T-helper 1 cell (primary cell): ENCODE data around the gene SPRED3.

Source experiments
- DNase-seq, 5 donors: peaks; one replicate each; pipeline ENCODE4 v3.0.0-alpha.2; 2012 to 2020

SPRED3 gene

DNA sequence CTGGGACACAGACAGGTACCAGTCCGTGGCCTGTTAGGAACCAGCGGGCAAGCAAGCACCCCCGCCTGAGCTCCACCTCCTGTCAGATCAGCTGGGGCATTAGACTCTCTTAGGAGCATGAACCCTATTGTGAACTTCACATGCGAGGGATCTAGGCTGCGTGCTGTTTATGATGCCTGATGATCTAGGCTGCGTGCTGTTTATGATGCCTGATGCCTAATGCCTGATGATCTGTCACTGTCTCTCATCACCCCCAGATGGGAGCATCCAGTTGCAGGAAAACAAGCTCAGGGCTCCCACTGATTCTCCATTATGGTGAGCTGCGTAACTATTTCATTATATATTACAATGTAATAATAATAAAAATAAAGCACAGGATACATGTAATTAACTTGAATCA lies 33.9 kb downstream of the SPRED3 start:
- no peak for DNase-seq

DNA sequence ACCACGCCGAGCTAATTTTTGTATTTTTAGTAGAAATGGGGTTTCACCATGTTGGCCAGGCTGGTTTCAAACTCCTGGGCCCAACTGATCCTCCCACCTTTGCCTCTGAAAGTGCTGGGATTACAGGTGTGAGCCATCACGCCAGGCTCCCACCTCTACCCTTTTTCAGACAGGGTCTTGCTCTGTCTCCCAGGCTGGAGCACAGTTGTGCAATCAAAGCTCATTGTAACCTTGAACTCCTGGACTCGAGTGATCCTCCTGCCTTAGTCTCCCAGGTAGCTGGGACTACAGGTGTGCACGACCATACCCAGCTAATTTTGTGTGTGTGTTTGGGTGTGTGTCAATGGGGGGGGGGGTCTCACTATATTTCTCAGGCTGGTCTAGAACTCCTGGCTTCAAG lies 35.8 kb downstream of the SPRED3 start:
- no peak for DNase-seq

DNA sequence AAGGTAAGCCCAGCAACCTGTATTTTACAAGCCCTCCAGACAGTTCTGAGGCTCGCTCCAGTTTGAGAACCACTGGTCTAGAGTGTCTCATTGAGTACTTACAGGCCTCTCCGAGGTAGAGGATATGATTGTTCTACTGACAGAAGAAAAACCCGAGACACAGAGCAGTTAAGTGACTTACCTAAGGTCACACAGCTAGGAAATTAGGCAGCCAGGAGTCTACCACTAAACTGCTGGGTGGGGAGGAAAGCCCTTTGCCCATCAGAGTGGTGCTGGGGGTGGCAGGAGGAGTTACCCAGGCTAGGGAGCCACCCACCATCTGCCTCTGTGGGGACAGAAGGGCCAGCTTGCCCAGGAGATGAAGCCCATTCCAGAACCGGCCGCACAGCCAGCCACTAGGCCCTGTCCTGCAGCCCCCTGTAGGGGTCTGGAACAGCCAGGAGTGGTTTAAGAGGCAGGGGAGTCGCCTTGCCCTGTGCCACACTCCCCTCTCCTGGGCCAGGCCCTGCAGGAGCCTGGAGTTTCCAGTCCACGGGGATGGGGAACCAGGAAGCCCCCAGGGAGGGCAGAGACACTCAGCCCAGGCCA lies 36.8 kb downstream of the SPRED3 start:
- no peak for DNase-seq

DNA sequence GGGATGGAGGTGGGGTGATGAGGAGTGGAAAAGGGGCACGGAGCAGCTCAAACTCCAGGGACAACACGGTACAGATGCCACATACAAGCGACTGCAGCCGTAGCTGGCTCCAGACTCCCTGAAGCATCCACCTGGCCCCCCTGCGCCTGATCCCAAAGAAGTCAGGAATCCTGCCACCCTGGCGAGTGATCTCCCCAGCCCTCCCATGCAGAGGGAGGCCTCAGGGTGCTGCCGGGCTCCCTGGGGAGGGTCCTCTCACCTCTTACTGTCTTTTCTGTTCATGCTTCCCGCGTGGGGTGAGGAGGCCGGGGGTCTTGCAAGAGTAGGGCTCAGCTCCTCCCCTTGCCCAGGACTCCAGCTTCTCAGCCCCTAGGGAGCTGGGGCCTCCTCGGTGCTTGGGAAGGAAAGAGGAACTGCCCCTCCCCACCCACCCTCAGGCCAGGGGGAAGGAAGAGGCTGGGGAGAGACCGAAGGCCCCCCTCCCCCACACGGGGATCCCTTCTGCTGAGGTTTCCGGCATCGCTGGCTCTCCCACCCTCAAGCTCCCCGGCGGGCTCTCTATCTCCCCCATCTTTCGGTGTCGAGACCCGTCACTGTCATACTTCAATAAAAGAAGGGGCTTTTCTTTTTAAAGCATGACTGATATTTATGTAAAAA lies 37.4 kb downstream of the SPRED3 start, which contains the start of gene RASGRP4:
Gene RASGRP4, minus strand, starts transcription at position 410 of the 657 bp plus-strand sequence. Its CDS starts 128 bp downstream, at position 282.
- peak in 2 of 5 donors; percentile 19 to 50 for DNase-seq

DNA sequence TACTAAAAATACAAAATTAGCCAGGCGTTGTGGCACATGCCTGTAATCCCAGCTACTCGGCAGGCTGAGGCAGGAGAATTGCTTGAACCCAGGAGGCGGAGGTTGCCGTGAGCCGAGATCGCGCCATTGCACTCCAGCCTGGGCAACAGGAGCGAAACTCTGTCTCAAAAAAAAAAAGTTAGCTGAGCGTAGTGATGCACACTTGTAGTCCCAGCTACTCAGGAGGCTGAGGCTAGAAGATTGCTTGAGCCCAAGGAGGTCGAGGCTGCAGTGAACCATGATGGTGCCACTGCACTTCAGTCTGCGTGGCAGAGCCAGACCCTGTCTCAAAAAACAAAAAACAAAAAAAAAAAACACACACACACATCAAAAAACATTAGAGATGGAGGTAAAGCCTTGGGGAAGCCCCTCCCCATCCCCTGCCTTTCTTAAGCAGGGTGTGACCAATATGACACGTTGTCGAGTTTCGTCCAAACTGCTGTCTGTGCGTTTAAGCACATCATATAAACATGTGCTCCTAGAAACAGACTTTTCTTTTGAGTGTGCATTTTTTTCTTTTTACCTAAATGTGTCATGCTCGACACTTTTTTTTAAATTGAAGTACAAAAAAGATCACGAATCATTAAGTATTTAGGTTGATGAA lies 38.7 kb downstream of the SPRED3 start:
- DNase-seq, result peak in 1 of 5 donors; percentile 88

- peak in 1 of 5 donors; percentile 57 for DNase-seq
These were observed 40.7 kb downstream of the SPRED3 start for GRCh38 chr19:38429055-38429810.

DNA sequence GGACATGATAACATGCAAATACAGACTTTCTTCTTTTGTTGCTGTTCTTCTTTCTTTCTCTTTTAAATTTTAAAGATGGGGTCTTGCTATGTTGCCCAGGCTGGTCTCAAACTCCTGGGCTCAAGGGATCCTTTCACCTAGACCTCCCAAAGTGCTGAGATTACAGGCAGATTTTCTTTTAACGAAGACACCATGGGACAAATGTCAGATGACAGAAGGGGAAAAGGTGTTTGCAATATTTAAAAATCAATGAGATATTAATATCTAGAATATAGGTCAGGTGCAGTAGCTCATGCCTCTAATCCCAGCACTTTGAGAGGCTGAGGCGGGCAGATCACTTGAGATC lies 41.3 kb downstream of the SPRED3 start:
- no peak for DNase-seq

DNA sequence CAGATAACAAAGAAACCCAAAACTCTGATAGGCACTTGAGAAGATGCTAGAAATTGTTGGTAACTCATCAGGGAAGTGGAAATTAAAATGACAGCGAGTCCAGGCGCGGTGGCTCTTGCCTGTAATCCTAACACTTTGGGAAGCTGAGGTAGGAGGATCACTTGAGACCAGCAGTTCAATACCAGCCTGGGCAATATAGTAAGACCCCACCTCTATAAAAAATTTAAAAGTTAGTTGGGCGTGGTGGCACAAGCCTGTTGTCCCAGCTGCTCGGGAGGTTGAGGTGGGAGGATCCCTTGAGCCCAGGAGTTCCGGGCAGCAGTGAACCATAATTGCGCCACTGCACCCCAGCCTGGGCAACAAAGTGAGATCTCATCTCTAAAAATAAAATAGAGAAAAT lies 42.4 kb downstream of the SPRED3 start:
- DNase-seq, result no peak

DNA sequence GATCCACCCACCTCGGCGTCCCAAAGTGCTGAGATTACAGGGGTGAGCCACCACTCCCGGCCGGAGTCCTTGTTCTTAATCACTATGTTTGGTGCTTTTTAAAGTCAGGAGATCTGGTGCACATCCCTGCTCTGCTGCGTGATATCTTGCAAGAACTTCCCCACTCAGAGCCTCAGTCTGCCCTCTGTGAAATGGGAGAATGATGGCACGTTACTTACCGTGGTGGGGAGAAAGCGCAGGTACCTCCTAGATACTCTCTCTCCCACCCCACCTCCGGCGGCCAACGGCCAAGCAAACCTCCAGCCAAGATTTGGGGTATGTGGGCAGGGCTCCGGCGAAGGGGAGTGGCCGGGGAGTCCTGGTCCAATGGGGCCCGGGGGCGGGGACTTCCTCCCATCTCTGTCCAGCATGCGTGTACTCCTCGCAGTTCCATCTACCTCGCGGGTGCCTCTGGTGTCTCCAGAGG lies 44.8 kb downstream of the SPRED3 start, which contains the start of gene RYR1:
Gene RYR1, plus strand, starts transcription at position 424 of the 466 bp plus-strand sequence. CDS start 139 bp downstream, outside the sequence.
- DNase-seq, result peak in 3 of 5 donors; percentile 17 to 64 (median 23)

GRCh38 chr19:38434549-38435051 lies 46.1 kb downstream of the SPRED3 start:
- DNase-seq, result no peak

GRCh38 chr19:38437295-38437694 lies 48.8 kb downstream of the SPRED3 start:
- DNase-seq, result no peak

GRCh38 chr19:38437917-38438316 lies 49.4 kb downstream of the SPRED3 start:
- no peak for DNase-seq

GRCh38 chr19:38440592-38440991 lies 52.1 kb downstream of the SPRED3 start:
- no peak for DNase-seq

GRCh38 chr19:38441657-38442348 lies 53.3 kb downstream of the SPRED3 start:
- DNase-seq, result peak in 1 of 5 donors; percentile 38

GRCh38 chr19:38442736-38443135 lies 54.2 kb downstream of the SPRED3 start:
- no peak for DNase-seq

- DNase-seq, result no peak
These were observed 55.0 kb downstream of the SPRED3 start for GRCh38 chr19:38443458-38443999.

DNA sequence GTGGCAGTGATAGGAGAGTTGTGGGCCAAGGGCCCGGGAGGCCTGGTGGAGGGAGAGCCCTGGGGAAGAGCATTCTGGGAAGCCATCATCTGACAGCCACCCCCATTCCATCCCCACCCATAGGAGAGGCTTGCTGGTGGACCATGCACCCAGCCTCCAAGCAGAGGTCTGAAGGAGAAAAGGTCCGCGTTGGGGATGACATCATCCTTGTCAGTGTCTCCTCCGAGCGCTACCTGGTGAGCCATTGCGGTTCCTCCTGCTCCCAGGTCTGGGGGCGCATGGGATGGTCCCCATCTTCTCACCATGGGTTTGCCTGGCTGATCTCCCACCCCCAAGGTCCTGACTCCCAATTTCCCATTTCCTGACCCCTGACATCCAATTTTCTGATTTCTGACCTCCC lies 55.5 kb downstream of the SPRED3 start:
- DNase-seq, result no peak

- no peak for DNase-seq
These were observed 56.9 kb downstream of the SPRED3 start for GRCh38 chr19:38445362-38445761.

- DNase-seq, result no peak
These were observed 59.7 kb downstream of the SPRED3 start for GRCh38 chr19:38448225-38448624.
